Measurements from ENCODE around the gene PNMA5.
"Not testable (repeated sequence)": the region's sequence is repeated elsewhere in the genome, so short reads cannot be mapped to it uniquely, and the experiment has no call there.

PNMA5 gene

DNA sequence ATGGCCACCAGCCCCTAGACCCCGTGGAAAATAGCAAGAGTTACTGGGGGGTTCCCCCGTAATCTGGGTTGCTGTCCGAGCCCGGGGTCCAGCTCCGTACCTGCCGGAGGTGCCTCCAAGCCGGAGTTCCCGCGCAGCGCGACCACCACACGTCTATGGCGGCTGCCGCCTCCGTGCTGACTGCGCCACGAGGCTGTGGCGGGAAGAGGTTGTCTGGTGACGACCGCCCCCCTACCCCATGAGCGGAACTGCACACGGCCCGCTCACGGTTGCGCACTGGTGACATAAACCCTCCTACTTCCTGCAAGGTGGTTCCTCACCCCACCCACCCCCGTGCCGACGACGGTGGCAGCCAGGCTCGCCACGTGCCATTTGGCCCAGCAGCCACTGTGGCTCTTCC lies at the start of gene PNMA5:
Gene PNMA5 (minus strand): TSS at position 184 of the 400 bp plus-strand sequence. CDS start 2,518 bp downstream, outside the sequence.
- DNase-seq: no peak

DNA sequence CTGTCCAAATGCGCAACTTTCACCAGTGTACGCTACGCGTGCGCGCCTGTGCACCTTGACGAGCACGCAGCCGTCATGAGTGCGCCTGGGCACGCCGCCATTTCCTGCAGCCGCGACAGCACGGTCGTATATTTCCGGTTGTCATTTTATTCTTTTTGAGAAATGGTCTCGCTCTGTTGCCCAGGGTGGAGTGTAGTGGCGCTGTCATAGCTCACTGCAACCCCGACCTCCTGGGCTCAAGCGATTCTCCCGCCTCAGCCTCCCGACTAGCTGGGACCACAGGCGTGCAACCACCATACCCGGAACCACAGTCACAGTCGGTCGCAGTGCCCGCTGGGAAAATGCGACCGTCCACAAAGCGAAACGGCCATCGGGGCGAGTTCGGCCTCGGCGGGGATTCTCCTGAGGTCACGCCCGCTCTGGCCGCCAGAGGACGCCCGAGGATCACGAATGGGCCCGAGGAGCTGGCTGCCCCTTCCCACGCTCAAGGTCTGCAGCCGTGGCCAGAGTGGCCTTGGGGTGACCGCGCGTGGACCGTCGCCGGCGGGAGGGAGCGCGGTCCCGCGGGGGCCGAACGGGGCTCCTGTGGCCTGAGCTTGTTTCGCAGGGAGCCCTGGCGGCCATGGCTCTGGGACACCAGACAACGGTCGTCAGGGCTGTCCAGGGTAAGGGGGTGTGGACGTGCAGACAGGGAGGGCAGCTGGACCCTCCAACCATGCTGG lies 38.6 kb upstream of the PNMA5 start:
- peak; percentile 54 to 58 for DNase-seq

DNA sequence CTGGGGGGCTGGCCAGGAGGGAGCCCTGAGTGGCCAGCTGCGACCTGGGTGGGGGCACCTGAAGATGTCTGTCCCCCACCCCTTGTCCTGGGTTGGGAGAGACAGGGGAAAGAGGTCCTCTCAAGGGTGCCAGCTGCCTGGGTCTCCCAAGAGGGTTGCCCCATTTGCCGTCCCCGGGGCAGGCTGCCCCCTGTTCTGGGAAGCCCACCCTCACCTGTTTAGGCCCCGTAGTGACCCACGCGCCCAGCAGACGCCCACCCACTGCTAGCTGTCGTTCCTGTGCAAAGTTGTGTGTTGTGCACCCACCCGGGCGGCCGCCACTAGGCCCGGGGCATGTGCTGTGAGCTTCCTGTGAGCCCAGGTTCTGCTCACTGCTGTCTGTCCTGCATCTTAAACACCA lies 36.9 kb upstream of the PNMA5 start:
- no peak for DNase-seq

DNA sequence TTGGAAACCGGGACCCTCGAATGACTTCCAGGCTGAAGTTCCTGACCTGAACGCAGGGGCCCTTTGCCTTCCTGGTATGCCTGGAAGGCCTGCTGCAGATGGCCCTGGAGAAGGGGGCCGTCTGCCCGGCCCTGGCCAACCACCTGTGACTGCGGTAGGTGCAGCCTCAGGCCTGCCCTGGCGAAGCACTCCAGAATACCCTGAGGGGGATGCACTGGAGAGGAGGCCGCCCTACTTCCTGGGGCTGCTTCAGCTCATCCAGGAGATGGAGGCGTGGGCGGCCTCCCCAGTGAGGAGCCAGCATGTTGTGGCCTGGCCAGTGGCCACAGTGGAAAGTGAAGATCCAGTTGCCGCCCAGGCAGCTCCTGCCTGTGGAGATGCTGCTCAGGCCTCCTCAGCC lies 36.0 kb upstream of the PNMA5 start:
- DNase-seq: no peak

DNA sequence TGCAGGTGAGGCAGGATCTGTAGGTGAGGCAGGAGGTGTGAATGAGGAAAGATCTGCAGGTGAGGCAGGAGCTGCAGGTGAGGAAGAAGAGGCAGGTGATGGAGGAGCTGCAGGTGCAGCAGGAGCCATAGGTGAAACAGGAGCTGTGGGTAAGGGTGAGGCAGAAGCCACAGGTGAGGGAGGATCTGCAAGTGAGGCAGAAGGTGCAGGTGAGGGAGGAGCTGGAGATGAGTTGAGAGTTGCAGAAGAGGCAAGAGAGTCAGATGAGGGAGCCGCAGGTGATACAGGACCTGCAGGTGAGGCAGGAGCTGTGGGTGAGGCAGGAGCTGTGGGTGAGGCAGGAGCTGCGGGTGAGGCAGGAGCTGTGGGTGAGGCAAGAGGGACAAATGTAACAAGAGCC lies 35.2 kb upstream of the PNMA5 start:
- no peak for DNase-seq

DNA sequence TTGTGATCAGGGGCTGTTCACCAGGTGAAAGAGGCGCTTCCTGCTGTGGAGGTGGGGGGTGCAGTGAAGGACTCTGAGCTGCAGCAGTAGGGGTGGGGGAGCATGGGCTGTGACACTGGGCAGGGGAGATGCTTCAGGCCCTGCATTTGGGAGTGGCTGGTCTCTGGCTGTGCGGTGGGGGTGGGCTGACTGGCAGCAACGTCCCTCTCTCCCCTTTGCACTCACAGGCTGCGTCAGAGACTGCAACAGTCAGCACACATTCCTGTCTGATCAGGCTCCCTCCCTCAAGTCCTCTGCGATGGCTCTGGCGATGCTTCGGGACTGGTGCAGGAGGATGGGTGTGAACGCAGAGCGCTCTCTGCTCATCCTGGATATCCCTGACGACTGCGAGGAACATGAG lies 34.6 kb upstream of the PNMA5 start:
- not testable (repeated sequence) for DNase-seq

DNA sequence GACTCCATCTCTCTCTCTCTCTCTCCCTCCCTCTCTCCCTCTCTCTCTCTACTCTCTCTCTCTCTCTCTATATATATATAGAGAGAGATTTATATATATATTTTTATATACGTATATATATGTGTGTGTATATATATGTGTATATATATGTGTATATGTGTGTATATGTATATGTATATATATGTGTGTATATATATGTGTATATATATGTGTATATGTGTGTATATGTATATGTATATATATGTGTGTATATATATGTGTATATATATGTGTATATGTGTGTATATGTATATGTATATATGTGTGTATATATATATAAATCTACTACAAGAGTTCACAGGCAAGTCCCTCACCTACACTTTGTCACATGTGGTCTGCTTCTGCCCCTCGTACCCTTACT lies 32.6 kb upstream of the PNMA5 start:
- not testable (repeated sequence) for DNase-seq

DNA sequence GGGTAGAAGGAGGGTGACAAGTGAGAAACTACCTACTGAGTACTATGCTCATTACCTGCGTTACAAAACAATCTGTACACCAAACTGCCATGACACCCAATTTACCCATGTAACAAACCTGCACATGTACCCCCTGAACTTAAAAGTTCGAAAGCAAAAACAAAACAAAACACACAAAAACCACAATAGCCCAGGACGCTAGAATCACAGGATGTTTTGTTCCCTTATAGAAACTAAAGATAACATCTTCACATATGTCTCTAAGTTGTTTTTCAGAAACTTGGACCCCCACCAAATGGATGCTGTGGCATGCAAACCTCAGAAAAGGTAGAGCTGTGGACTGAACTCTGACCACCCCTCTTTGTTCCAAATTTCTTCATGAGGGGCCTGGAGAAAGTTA lies 25.2 kb upstream of the PNMA5 start:
- no peak for DNase-seq

DNA sequence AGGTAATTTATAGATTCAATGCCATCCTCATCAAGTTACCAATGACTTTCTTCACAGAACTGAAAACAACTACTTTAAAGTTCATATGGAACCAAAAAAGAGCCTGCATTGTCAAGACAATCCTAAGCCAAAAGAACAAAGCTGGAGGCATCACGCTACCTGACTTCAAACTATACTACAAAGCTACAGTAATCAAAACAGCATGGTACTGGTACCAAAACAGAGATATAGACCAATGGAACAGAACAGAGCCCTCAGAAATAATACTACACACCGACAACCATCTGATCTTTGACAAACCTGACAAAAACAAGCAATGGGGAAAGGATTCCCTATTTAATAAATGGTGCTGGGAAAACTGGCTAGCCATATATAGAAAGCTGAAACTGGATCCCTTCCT lies 23.3 kb upstream of the PNMA5 start:
- not testable (repeated sequence) for DNase-seq

DNA sequence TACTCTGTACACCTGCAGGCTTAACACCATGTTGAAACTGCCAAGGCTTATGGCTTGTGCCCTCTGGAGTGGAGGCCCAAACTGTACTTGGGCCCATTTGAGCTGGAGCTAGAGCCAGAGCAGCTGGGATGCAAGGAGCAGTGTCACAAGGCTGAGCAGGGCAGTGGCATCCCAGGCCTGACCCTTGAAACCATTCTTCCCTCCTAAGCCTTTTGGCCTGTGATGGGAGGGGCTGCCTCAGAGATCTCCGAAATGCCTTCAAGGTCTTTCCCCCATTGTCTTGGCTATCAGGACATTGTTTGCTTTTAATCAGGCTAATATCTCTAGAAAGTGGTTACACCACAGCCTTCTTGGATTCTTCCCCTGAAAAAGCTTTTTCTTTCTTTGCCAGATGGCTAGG lies 10.9 kb upstream of the PNMA5 start:
- DNase-seq: no peak

DNA sequence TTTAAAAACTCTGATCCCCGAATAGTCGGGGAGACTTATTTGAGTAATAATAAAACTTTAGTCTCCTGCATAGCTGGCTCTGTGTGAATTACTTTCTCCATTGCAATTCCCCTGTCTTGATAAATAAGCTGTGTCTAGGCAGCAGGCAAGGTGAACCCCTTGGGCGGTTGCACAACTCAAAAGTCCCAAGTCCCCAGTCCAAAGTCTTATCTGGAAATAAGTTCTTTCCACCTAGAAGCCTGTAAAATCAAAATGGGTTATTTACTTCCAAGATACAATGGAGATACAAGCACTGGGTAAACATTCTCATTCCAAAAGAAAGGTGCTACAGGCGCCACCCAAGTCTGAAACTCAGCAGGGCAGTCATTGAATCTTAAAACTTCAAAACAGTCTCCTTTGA lies 10.1 kb upstream of the PNMA5 start:
- DNase-seq: no peak

DNA sequence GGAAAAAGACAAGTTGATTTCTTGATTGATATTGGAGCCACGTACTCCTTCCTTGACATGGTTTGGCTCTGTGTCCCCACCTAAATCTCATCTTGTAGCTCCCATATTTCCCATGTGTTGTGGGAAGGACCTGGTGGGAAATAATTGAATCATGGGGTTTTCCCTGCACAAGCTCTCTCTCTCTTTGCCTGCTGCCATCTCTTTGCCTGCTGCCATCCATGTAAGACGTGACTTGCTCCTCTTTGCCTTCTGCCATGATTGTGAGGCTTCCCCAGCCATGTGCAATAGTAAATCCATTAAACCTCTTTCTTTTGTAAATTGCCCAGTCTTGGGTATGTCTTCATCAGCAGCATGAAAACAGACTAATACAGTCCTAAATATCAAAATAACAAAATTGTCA lies 8.3 kb upstream of the PNMA5 start:
- DNase-seq: not testable (repeated sequence)

DNA sequence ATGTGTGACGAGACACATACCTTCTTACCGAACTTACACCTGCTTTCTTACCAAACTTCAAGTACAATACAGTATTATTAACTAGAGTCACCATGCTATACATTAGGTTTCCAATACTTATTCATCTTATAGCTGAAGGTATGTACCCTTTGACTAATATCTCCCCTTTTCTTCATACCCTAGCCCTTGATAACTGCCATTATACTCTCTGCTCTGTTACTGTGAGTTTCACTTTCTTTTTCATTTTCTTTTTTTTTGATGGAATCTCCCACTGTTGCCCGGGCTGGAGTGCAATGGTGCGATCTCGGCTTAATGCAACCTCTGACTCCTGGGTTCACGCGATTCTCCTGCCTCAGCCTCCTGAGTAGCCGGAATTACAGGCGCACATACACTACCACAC lies 3.4 kb upstream of the PNMA5 start:
- no peak for DNase-seq

DNA sequence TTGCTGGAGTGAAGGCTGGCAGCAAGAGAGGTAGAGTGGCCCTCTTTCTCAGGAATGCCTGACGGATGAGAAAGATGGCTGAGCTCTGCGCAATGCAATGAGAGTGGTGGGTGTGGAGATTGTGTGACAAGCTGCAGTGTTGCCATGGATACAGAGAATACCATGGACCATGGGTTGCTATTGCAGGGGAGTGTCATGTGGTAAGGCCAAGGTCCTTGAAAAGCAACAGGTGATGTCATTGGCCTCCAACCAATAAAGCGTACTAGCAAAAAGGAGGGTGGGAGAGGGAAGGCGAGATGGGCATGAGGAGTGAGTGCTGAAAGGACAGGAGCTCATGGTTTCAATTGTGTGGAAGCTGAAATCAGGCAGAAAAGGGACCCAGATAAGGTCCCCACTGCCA lies 1.8 kb downstream of the PNMA5 start:
- DNase-seq: no peak

DNA sequence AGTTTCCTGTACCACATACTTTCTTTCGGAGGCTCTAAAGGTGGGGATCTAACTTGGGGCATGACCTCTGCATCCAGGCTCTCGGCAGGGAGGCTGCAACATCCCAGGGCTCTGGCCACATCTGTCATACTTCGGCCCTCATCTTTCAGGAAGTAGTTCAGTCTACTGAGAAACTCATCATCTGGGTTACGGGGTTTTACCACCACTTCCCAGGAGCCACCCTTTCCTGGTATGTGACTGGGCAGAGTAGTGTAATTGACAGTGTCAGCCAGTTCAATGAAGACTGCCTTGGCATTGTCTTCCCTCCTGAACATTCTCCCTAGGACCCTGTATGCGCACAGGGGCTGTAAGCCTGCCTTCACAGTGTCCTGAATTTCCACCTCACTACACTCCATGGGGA lies 2.8 kb downstream of the PNMA5 start:
- no peak for DNase-seq

DNA sequence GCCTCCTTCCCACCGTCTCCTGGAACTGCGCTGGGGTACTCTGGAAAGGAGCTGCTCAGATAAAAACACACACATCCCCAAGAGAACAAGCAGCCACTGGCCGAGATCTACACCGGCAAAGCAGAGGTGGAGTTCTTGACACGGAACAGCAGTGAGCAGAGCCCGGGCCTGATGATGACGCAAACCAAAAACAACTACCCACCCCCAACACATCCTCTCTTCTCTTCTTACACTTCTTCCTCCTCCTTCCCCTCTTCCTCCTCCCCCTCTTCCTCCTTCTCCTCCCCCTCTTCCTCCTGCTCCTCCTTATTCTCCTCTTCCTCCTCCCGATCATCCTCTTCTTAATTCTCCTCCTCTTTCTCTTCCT lies 4.6 kb downstream of the PNMA5 start:
- peak in 1 of 2 donors; percentile 1 for DNase-seq

DNA sequence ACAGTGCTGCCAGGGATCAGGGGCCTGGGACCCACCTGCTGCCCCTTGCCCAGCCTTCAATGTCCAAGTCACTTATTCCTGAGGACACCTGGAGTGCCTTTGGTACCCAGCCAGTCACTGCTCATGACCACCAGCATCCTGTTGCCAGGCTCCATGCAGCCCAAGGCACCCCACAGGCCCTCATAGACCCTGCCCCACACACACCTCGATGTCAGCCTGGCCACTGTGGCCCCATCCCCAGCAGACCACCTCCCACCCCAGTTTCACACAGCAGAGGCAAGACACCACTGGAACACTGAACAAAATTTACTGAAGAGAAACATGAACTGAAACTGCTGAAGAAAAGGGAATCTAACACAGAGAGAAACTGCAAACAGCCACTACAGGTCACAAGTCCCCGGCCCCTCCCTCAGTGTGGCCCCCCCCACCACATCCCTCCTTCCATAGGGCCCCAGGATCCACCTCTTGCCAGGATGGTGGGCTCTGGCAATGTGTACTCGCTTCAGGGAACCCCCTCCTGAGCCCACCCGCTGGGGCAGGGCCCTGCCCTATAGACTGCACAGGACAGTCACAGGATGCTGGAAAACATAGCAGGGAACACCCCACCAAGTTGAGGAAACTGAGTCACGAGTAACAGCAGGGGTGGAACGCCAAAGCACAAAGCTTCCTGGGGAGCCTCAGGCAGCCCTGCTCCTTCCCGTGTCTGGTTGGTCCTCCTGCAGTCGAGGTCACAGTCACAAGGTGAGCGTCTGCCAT lies 5.2 kb downstream of the PNMA5 start:
- DNase-seq: no peak

DNA sequence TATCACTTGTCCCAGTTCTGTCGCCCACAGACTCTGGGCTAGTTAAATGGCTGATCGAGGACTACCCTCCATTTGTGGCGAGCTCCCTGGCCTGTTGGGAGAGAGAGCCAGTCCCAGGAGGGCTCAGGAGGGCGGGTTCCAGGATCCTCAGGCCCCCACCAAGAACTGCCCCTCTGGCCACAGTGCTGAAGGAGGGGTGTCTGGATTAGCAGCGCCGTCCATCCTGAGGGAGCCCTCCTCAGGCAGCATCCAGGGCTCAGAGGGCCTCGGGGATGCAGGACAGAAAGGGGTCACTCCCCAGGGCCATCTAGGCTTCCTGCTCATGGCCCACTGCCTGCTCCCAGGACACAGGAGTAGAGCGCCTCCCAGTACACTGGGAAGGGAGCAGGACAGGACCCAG lies 6.1 kb downstream of the PNMA5 start:
- DNase-seq: no peak

DNA sequence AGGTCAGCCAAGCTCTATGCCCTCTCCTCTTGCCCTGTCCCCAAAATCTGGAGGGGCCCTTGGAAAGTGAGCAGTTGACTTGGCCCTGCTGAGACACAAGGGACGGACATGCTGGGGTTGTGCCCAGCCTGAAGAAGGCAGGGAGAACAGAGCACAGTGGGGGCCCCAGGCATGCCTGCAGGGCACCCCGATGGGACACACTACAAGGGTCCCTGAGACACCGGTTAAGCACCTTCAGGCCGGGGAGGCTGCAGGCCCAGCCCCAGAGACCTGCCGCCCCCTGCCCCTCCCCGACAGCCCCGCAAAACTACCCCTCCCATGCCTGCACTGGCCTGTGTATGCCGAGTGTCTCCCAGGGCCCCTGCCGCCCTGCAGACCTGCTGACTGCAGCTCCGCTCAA lies 6.8 kb downstream of the PNMA5 start:
- not testable (repeated sequence) for DNase-seq

DNA sequence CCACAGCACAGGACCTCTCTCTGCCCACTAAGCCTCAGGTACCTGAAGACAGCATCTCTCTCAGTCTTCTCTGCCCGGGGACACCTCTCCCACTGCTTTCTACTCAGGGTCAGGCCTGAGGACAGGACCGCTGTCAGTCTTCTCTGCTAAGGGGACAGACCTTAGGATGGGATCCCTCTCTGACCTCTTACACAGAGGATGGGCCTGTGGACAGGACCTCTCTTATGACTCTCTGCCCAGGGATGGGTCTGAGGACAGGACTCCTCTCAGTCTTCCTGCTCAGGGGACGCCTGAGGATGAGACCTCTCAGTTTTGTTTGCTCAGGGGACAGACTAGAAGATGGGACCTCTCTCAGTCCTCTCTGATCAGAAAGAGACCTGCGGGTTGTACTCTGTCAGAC lies 8.5 kb downstream of the PNMA5 start:
- not testable (repeated sequence) for DNase-seq

DNA sequence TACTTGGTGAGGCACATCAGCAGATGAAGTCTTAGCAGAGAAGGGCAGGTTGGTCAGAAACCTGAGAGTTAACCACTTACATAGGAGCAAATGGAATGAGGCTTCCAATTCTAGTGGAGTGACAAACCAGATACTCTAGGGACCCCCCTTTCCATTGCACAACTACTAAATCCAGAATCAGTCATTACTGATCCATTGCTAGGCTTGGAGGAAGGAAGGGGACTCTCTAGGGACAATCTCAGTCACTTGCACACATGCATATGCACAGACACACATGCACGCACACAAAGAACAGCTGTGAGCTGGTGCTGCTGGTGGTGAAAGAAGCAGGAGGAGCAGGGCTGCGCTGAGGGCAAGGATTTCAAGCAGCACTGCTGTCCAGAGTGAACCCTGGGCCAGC lies 25.7 kb downstream of the PNMA5 start:
- no peak for DNase-seq

DNA sequence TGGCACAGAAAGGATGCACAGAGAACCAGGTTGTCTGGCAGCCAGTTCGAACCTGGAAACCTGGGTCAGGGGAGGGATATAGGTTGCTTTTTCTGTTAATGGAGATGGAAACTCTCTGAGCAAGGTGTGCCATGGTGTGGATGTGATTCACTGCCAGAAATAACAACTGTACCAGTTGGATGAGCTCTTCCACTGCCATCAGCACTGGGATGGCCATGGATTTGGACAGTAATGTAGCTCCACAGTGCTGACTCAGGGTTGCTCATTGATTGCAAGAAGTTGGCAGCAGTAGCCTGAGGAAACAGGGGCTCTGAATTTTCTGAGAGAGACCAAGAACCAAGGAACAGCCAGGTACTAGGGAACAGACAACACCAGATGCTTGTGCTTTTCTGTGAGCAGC lies 33.8 kb downstream of the PNMA5 start:
- DNase-seq: no peak

DNA sequence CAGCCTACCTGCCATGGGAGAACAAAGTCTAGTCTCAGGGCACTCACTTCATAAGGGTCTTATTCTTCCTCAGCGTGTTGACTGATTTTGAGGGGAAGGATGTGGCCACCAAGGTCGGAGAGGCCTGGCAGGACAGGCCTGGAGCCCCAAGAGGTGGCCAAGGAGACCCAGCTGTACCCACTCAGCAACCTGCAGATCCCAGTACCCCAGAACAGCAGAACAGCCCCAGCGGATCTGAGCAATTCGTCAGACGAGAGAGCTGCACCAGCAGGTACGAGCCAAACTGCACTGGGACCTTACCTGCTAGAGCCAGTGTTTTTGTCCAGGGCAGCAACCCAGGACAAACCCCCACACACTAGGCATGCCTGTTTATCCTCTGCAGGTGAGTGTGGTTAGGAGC lies 34.3 kb downstream of the PNMA5 start:
- DNase-seq: no peak

Measured in activated CD4-positive, alpha-beta T cell treated with anti-CD3 and anti-CD28 coated beads for 4 hours (primary cell).